WTC11 (cell line): ENCODE data around the gene BCAS1. TPM values are rescaled to one million over a fixed set of nuclear protein-coding genes. Genes with fewer than 3 reads are reported as not detected.

Experiments used
- ATAC-seq: fragments of 200-7000 bp; cut with Tn5 transposase; 2 replicates; pipeline ENCODE4 v1.10.0; 2021; ENCODE audit warnings: mild to moderate bottlenecking, moderate library complexity
- CTCF ChIA-PET: fragments of 300-600 bp; sonication (Branson Sonifier 250); formaldehyde crosslinking; loops from one replicate; lab custom pipeline; 2021; ENCODE audit warnings: antibody characterized with exemption; lab: Charles Lee
- POLR2A ChIA-PET: fragments of 350-600 bp; sonication (Branson Sonifier 250); formaldehyde crosslinking; loops from one replicate; lab custom pipeline; 2021; ENCODE audit warnings: antibody characterized with exemption; lab: Charles Lee
- DNase-seq: peaks from one replicate; pipeline ENCODE4 v3.0.0; 2021; ENCODE audit warnings: low spot score
- H3K27ac Mint-ChIP-seq: 2 replicates; pipeline ENCODE4 v1.8.0; 2021; ENCODE audit warnings: mixed read lengths
- H3K27me3 Mint-ChIP-seq: 2 replicates; pipeline ENCODE4 v1.8.0; 2021; ENCODE audit warnings: low read depth, mild to moderate bottlenecking, moderate library complexity, mixed read lengths
- H3K36me3 Mint-ChIP-seq: 2 replicates; pipeline ENCODE4 v1.8.0; 2021; ENCODE audit warnings: mixed read lengths
- H3K4me1 Mint-ChIP-seq: 2 replicates; pipeline ENCODE4 v1.8.0; 2022; ENCODE audit warnings: mixed read lengths
- H3K4me3 Mint-ChIP-seq: 2 replicates; pipeline ENCODE4 v1.8.0; 2021; ENCODE audit warnings: mild to moderate bottlenecking, moderate library complexity, mixed read lengths
- H3K9me3 Mint-ChIP-seq: 2 replicates; pipeline ENCODE4 v1.8.0; 2021; ENCODE audit warnings: mixed read lengths
- EMX1 ChIP-seq: fragments of 250-450 bp; sonication (Bioruptor Pico); IDR thresholded peaks from 2 replicates; pipeline ENCODE4 v1.8.0; 2021; ENCODE audit warnings: mild to moderate bottlenecking
- JAZF1 ChIP-seq: fragments of 250-450 bp; sonication (Bioruptor Pico); IDR thresholded peaks from 2 replicates; pipeline ENCODE4 v1.9.0; 2021; ENCODE audit warnings: moderate library complexity, mild to moderate bottlenecking, inconsistent platforms
- MYBL2 ChIP-seq: sonication (generic); formaldehyde crosslinking; IDR thresholded peaks from 2 replicates; pipeline ENCODE4 v1.8.1; 2023; ENCODE audit warnings: mild to moderate bottlenecking, moderate library complexity, missing genetic modification reagents
- NR1H2 ChIP-seq: sonication (generic); formaldehyde crosslinking; IDR thresholded peaks from 2 replicates; pipeline ENCODE4 v1.9.0; 2021; ENCODE audit warnings: mild to moderate bottlenecking, moderate library complexity, missing genetic modification reagents
- PRRX2 ChIP-seq: fragments of 250-450 bp; sonication (Bioruptor Pico); IDR thresholded peaks from 2 replicates; pipeline ENCODE4 v1.8.0; 2021; ENCODE audit warnings: mild to moderate bottlenecking
- TCF7 ChIP-seq: sonication (generic); formaldehyde crosslinking; IDR thresholded peaks from 2 replicates; pipeline ENCODE4 v1.8.0; 2022; ENCODE audit warnings: mild to moderate bottlenecking, low read depth, missing genetic modification reagents, moderate library complexity
- ZNF121 ChIP-seq: sonication (generic); formaldehyde crosslinking; IDR thresholded peaks from 2 replicates; pipeline ENCODE4 v1.8.0; 2023; ENCODE audit warnings: missing genetic modification reagents
- total RNA-seq: library from RNA; stranded (reverse); gene quantifications from 3 replicates; pipeline ENCODE4 v1.2.3, GENCODE V29; 2021
- TF ChIP-seq, protein P1 (sequence below): sonication (generic); formaldehyde crosslinking; IDR thresholded peaks from 2 replicates; pipeline ENCODE4 v1.8.0; 2022; ENCODE audit warnings: mild to moderate bottlenecking, missing genetic modification reagents
- TF ChIP-seq, protein P2 (sequence below): sonication (generic); formaldehyde crosslinking; IDR thresholded peaks from 2 replicates; pipeline ENCODE4 v1.8.1; 2023; ENCODE audit warnings: mild to moderate bottlenecking, missing genetic modification reagents, moderate library complexity
- TF ChIP-seq, protein P3 (sequence below): sonication (generic); formaldehyde crosslinking; IDR thresholded peaks from 2 replicates; pipeline ENCODE4 v1.8.0; 2023; ENCODE audit warnings: mild to moderate bottlenecking, missing genetic modification reagents
- TF ChIP-seq, protein P4 (sequence below): fragments of 200-600 bp; IDR thresholded peaks from 2 replicates; pipeline ENCODE4 v1.8.0; 2022; ENCODE audit warnings: antibody characterized with exemption
- TF ChIP-seq, protein P5 (sequence below): fragments of 250-450 bp; sonication (Bioruptor Pico); IDR thresholded peaks from 2 replicates; pipeline ENCODE4 v1.9.0; 2021; ENCODE audit warnings: mild to moderate bottlenecking
- TF ChIP-seq, protein P6 (sequence below): sonication (generic); formaldehyde crosslinking; IDR thresholded peaks from 2 replicates; pipeline ENCODE4 v1.8.0; 2022; ENCODE audit warnings: mild to moderate bottlenecking, missing genetic modification reagents
- TF ChIP-seq, protein P7 (sequence below): sonication (generic); formaldehyde crosslinking; IDR thresholded peaks from 2 replicates; pipeline ENCODE4 v1.8.1; 2022; ENCODE audit warnings: mild to moderate bottlenecking, missing genetic modification reagents, moderate library complexity, borderline replicate concordance

The BCAS1 gene
- total RNA-seq, 1 experiment from 2014 or later: 0.11 TPM

DNA sequence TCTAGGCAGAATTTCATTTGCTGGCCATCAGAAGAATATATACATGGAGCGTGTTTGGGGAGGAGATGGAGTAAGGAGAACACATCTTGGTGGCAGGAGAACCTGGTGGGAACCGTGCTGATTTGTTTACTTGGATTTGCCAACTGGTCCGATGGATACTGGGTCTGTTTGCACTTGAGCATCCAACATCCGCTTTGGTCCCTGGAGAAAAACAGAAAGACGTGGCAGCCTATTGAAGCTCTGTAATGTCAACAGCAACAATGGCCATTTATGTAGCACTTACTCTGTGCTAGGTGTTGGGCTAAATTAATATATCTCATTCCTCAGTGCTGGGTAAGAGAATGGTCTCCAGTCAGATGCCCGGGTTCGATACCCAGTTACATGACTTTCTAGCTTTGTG is 125.6 kb downstream of the BCAS1 start (continued):
- TF ChIP-seq, protein P1, sequence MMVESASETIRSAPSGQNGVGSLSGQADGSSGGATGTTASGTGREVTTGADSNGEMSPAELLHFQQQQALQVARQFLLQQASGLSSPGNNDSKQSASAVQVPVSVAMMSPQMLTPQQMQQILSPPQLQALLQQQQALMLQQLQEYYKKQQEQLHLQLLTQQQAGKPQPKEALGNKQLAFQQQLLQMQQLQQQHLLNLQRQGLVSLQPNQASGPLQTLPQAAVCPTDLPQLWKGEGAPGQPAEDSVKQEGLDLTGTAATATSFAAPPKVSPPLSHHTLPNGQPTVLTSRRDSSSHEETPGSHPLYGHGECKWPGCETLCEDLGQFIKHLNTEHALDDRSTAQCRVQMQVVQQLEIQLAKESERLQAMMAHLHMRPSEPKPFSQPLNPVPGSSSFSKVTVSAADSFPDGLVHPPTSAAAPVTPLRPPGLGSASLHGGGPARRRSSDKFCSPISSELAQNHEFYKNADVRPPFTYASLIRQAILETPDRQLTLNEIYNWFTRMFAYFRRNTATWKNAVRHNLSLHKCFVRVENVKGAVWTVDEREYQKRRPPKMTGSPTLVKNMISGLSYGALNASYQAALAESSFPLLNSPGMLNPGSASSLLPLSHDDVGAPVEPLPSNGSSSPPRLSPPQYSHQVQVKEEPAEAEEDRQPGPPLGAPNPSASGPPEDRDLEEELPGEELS (CRISPR knock-in tag): no peak
- TF ChIP-seq, protein P2, sequence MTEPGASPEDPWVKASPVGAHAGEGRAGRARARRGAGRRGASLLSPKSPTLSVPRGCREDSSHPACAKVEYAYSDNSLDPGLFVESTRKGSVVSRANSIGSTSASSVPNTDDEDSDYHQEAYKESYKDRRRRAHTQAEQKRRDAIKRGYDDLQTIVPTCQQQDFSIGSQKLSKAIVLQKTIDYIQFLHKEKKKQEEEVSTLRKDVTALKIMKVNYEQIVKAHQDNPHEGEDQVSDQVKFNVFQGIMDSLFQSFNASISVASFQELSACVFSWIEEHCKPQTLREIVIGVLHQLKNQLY (CRISPR knock-in tag): no peak
- TF ChIP-seq MYBL2 (CRISPR knock-in tag): no peak
- no peak for TF ChIP-seq PRRX2
- no peak for TF ChIP-seq TCF7 (CRISPR knock-in tag)
- TF ChIP-seq, protein P3, sequence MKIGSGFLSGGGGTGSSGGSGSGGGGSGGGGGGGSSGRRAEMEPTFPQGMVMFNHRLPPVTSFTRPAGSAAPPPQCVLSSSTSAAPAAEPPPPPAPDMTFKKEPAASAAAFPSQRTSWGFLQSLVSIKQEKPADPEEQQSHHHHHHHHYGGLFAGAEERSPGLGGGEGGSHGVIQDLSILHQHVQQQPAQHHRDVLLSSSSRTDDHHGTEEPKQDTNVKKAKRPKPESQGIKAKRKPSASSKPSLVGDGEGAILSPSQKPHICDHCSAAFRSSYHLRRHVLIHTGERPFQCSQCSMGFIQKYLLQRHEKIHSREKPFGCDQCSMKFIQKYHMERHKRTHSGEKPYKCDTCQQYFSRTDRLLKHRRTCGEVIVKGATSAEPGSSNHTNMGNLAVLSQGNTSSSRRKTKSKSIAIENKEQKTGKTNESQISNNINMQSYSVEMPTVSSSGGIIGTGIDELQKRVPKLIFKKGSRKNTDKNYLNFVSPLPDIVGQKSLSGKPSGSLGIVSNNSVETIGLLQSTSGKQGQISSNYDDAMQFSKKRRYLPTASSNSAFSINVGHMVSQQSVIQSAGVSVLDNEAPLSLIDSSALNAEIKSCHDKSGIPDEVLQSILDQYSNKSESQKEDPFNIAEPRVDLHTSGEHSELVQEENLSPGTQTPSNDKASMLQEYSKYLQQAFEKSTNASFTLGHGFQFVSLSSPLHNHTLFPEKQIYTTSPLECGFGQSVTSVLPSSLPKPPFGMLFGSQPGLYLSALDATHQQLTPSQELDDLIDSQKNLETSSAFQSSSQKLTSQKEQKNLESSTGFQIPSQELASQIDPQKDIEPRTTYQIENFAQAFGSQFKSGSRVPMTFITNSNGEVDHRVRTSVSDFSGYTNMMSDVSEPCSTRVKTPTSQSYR (CRISPR knock-in tag): no peak

DNA sequence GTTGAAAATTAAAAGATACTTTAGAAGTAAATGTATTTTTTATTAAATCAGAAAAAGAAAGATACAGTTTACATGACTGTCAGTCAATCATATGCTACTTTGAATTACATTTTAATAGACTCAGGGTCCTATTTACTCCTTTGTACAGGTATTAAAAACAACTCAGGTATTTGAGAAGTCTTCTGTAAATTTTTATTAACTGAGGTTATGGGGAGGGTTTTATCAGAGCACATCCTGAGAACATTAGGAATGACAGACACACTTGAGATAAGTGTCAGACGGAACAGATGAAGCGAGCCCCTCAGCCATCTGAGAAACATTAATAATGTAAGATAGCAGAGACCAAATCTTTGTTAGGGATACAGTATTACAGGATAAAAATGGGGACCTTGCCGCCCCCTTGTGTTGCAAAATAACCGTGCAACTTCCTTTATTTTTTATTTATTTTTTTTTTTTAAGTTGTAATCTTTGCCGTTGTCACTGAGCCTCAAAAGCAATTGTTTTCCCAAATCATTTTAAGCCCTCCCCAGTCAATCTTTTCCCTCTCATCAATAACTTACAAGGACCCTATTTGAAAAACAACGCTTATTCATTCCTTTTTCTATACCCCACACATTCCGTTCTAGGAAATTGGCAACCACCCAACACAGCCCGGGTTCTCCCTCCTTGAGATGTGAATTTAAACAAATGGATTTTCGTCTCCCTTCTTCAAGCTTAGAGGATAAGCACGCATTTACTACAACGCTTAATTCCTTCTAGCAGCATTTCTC is 126.7 kb downstream of the BCAS1 start:
- ChIA-PET POLR2A (no interaction called here), CTCF (interaction anchor here (1.0 to 2.6 kb wide), 4 partner anchors 27 to 350 kb away, joined by 3 to 13 read pairs (median 4); partner anchors contain the start of gene ZNF217)
- peak overlapping the region; percentile 4; the same call in 1 of the 2 replicates for H3K27ac Mint-ChIP-seq
- TF ChIP-seq, protein P4, sequence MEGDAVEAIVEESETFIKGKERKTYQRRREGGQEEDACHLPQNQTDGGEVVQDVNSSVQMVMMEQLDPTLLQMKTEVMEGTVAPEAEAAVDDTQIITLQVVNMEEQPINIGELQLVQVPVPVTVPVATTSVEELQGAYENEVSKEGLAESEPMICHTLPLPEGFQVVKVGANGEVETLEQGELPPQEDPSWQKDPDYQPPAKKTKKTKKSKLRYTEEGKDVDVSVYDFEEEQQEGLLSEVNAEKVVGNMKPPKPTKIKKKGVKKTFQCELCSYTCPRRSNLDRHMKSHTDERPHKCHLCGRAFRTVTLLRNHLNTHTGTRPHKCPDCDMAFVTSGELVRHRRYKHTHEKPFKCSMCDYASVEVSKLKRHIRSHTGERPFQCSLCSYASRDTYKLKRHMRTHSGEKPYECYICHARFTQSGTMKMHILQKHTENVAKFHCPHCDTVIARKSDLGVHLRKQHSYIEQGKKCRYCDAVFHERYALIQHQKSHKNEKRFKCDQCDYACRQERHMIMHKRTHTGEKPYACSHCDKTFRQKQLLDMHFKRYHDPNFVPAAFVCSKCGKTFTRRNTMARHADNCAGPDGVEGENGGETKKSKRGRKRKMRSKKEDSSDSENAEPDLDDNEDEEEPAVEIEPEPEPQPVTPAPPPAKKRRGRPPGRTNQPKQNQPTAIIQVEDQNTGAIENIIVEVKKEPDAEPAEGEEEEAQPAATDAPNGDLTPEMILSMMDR: peak; percentile 57; the same call in 1 of the 2 replicates
- TF ChIP-seq ZNF121: no peak
- H3K4me3 Mint-ChIP-seq: no peak overlapping the region
- no peaks in the 10 kb centered on the region for H3K9me3 Mint-ChIP-seq
- H3K4me1 Mint-ChIP-seq: peaks cover 53% of the 10 kb centered on the region
- no peaks in the 10 kb centered on the region for H3K36me3 Mint-ChIP-seq
- ATAC-seq (no peak), DNase-seq (no peak)
- no peaks in the 10 kb centered on the region for H3K27me3 Mint-ChIP-seq

DNA sequence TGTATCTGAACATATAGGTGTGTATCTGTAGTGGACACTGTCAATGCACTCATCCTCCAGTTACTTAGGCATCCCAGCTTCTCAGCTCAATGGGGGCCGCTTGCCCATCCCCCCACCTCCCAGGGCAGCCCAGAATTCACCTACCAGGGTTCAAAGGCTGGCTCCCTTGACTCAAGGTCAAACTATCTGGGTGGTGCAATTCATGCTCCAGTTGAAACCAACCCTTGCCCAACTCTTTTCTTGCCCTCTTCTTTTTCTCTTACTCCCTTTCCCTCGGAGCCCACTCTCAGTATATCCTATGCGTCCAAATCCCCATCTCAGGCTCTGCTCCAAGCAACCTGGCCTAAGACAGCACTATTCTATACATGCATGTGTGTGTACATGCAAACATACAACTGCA is 127.4 kb downstream of the BCAS1 start:
- no peak overlapping the region for H3K4me3 Mint-ChIP-seq
- H3K36me3 Mint-ChIP-seq: no peaks in the 10 kb centered on the region
- CTCF ChIA-PET: interaction anchor here (1.1 to 2.6 kb wide), 5 partner anchors 24 to 530 kb away, joined by 3 to 13 read pairs (median 4); partner anchors contain the start of gene ZNF217
- H3K9me3 Mint-ChIP-seq: no peaks in the 10 kb centered on the region
- ATAC-seq: no peak
- H3K4me1 Mint-ChIP-seq: peaks cover 55% of the 10 kb centered on the region
- POLR2A ChIA-PET: no interaction called here
- peak overlapping the region; percentile 51 for H3K27ac Mint-ChIP-seq
- DNase-seq: no peak
- TF ChIP-seq, protein P5, sequence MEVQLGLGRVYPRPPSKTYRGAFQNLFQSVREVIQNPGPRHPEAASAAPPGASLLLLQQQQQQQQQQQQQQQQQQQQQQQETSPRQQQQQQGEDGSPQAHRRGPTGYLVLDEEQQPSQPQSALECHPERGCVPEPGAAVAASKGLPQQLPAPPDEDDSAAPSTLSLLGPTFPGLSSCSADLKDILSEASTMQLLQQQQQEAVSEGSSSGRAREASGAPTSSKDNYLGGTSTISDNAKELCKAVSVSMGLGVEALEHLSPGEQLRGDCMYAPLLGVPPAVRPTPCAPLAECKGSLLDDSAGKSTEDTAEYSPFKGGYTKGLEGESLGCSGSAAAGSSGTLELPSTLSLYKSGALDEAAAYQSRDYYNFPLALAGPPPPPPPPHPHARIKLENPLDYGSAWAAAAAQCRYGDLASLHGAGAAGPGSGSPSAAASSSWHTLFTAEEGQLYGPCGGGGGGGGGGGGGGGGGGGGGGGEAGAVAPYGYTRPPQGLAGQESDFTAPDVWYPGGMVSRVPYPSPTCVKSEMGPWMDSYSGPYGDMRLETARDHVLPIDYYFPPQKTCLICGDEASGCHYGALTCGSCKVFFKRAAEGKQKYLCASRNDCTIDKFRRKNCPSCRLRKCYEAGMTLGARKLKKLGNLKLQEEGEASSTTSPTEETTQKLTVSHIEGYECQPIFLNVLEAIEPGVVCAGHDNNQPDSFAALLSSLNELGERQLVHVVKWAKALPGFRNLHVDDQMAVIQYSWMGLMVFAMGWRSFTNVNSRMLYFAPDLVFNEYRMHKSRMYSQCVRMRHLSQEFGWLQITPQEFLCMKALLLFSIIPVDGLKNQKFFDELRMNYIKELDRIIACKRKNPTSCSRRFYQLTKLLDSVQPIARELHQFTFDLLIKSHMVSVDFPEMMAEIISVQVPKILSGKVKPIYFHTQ (CRISPR knock-in tag): no peak
- TF ChIP-seq, protein P6, sequence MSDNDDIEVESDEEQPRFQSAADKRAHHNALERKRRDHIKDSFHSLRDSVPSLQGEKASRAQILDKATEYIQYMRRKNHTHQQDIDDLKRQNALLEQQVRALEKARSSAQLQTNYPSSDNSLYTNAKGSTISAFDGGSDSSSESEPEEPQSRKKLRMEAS: no peak
- TF ChIP-seq EMX1 (CRISPR knock-in tag) (no peak), NR1H2 (CRISPR knock-in tag) (no peak), JAZF1 (CRISPR knock-in tag) (no peak)
- TF ChIP-seq, protein P7, sequence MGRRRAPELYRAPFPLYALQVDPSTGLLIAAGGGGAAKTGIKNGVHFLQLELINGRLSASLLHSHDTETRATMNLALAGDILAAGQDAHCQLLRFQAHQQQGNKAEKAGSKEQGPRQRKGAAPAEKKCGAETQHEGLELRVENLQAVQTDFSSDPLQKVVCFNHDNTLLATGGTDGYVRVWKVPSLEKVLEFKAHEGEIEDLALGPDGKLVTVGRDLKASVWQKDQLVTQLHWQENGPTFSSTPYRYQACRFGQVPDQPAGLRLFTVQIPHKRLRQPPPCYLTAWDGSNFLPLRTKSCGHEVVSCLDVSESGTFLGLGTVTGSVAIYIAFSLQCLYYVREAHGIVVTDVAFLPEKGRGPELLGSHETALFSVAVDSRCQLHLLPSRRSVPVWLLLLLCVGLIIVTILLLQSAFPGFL: no peak
- no peaks in the 10 kb centered on the region for H3K27me3 Mint-ChIP-seq
